Lower leg skin (tissue), 3 donors: Measurements from ENCODE around the gene LINGO3.

Experiments
- POLR2A ChIP-seq, 2 donors: fragments of 450-650 bp; IDR thresholded peaks; one replicate each; pipeline ENCODE4 v1.6.1; 2016 to 2017; ENCODE audit warnings: antibody characterized with exemption in 2 of 2, mild to moderate bottlenecking in 1 of 2, moderate library complexity in 1 of 2
- TF ChIP-seq, protein P1 (sequence below), 3 donors: fragments of 450-650 bp; IDR thresholded peaks; one replicate each; pipeline ENCODE4 v1.5.1; 2016; ENCODE audit warnings: antibody characterized with exemption in 3 of 3, mild to moderate bottlenecking in 3 of 3, moderate library complexity in 2 of 3

DNA sequence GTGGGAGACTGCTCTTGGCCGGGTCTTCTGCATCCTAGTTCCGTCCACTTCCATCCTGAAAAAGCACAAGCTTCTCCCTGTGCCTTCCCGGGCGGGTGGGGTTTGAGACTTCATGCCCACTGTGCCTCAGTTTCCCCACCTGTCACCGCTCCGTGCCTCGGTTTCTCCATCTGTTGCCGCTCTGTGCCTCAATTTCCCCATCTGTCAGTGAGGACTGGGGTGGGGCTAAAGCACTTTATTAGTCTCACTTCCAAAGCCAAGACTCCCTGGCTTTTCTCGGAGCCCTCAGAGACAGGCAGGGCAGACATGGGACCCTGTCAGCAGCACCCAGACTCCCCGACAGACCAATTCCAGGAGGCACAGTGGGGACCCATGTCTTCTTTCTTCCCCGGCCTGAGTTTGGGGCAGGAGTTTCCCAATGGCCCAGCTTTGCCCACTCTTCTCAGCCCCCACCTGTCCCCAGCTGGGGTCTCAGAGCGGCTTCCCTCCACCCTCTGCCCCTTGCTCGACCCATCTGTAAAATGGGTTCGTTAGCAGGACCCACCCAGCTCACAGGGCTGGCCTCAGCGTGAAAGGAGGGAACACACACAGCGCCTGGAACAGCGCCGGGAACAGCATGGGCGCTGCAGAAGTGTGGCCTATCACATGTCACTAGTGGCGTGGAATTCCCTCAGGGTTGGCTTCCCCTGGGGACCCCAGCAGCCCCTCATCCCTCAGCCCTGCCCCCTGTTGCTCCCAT is 21.4 kb downstream of the LINGO3 start:
- TF ChIP-seq, protein P1, sequence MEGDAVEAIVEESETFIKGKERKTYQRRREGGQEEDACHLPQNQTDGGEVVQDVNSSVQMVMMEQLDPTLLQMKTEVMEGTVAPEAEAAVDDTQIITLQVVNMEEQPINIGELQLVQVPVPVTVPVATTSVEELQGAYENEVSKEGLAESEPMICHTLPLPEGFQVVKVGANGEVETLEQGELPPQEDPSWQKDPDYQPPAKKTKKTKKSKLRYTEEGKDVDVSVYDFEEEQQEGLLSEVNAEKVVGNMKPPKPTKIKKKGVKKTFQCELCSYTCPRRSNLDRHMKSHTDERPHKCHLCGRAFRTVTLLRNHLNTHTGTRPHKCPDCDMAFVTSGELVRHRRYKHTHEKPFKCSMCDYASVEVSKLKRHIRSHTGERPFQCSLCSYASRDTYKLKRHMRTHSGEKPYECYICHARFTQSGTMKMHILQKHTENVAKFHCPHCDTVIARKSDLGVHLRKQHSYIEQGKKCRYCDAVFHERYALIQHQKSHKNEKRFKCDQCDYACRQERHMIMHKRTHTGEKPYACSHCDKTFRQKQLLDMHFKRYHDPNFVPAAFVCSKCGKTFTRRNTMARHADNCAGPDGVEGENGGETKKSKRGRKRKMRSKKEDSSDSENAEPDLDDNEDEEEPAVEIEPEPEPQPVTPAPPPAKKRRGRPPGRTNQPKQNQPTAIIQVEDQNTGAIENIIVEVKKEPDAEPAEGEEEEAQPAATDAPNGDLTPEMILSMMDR (IDR thresholded peaks at IDR 0.05) = no peak
- TF ChIP-seq POLR2A (IDR thresholded peaks at IDR 0.05) = no peak
